ENCODE data around the gene CLEC3A. TPM values are rescaled to one million over a fixed set of nuclear protein-coding genes. Genes with fewer than 3 reads are reported as not detected.
A peak's percentile ranks its signal among the peaks of the same experiment; 100 is the strongest.

CLEC3A gene
- total RNA-seq, 1 donor from 2014 or later, result not detected

DNA sequence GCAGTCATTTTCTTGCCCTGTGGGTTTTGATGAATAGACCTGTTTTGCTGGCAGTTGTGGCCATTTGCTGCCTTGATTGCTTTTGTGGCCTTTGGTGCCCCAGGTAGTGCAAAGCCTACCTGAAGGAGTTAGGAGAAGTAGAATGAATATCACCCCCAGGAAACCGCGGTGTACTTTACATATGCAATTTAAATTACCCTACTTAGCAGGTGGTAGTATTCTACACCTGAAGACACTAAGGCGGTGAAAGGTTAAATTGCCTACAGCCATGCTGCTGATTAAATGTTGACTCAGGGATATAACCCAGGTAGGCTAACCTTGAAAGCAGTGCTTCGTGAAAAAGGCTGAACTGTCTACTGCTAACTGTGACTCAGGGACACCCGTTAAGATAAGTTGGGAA lies 49.9 kb downstream of the CLEC3A start:
- no peaks in the 10 kb centered on the region for H3K27me3 ChIP-seq (ENCODE audit: control insufficient read depth, insufficient read depth, low read length)
- H3K4me3 ChIP-seq (ENCODE audit: low read depth, low read length), result no peak overlapping the region
- H3K36me3 ChIP-seq (ENCODE audit: control insufficient read depth, insufficient read depth, low read length), result no peaks in the 10 kb centered on the region
- TF ChIP-seq, protein P1, sequence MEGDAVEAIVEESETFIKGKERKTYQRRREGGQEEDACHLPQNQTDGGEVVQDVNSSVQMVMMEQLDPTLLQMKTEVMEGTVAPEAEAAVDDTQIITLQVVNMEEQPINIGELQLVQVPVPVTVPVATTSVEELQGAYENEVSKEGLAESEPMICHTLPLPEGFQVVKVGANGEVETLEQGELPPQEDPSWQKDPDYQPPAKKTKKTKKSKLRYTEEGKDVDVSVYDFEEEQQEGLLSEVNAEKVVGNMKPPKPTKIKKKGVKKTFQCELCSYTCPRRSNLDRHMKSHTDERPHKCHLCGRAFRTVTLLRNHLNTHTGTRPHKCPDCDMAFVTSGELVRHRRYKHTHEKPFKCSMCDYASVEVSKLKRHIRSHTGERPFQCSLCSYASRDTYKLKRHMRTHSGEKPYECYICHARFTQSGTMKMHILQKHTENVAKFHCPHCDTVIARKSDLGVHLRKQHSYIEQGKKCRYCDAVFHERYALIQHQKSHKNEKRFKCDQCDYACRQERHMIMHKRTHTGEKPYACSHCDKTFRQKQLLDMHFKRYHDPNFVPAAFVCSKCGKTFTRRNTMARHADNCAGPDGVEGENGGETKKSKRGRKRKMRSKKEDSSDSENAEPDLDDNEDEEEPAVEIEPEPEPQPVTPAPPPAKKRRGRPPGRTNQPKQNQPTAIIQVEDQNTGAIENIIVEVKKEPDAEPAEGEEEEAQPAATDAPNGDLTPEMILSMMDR (IDR thresholded peaks at IDR 0.05; ENCODE audit: insufficient read depth, low read length, severe bottlenecking), result no peak
- no peak for FAIRE-seq
- DNase-seq (ENCODE audit: low read depth), result peak; percentile 32

DNA sequence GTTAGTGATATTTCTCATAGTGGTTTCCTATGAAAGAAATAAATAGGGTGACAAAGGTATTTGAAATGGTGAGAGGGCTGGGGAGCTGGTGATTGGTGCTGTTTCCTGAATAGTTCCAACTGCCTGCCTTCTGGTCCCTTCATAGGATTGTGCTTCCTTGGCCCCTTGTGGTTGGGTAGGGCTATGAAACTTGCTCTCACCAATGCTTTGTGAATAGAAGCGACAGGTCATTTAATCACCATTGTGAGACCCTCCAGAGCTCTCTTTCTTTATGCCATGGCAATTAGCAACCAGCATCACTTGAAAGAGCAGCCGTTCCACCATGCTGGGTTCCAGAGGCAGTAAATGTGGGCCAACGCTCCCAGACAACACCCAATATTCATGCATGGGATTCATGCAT lies 53.5 kb downstream of the CLEC3A start:
- Histone ChIP-seq H3K27me3 (ENCODE audit: control insufficient read depth, insufficient read depth, low read length) (no peaks in the 10 kb centered on the region), H3K4me3 (ENCODE audit: low read depth, low read length) (no peak overlapping the region), H3K36me3 (ENCODE audit: control insufficient read depth, insufficient read depth, low read length) (no peaks in the 10 kb centered on the region)
- TF ChIP-seq, protein P1 (IDR thresholded peaks at IDR 0.05; ENCODE audit: insufficient read depth, low read length, severe bottlenecking), result no peak
- DNase-seq (ENCODE audit: low read depth) (no peak), FAIRE-seq (no peak)

DNA sequence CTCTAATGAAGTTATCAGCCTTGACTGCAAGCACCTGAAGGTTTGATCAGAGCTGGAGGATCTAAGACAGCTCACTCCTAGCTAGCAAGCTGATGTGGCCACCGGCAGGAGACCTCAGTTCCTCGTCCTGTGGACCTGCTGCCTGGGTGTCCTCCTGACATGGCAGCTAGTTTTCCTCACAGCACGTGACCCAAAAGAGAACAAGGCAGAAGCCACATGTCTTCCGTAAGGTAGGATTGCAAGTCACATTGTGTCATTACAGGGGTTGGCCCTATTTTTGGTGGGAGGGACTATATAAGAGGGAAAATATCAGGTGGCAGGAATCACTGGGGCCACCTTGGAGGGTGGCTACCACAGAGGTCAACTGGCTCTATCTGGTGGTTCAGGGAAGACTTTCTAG lies 59.0 kb downstream of the CLEC3A start:
- no peaks in the 10 kb centered on the region for H3K27me3 ChIP-seq (ENCODE audit: control insufficient read depth, insufficient read depth, low read length)
- no peak for DNase-seq (ENCODE audit: low read depth)
- TF ChIP-seq, protein P1 (IDR thresholded peaks at IDR 0.05; ENCODE audit: insufficient read depth, low read length, severe bottlenecking), result no peak
- no peak overlapping the region for H3K4me3 ChIP-seq (ENCODE audit: low read depth, low read length)
- no peak for FAIRE-seq
- no peaks in the 10 kb centered on the region for H3K36me3 ChIP-seq (ENCODE audit: control insufficient read depth, insufficient read depth, low read length)

Other genes starting within 250 kb of the CLEC3A start
- not detected in 2 replicates for gene VAT1L, start 234.0 kb upstream of the CLEC3A start, total RNA-seq
- 11.0 and 12.6 TPM in 2 replicates for gene WWOX, start 77.1 kb downstream of the CLEC3A start, total RNA-seq